Measurements from ENCODE around the gene KRT34.
"Not testable (repeated sequence)": the region's sequence is repeated elsewhere in the genome, so short reads cannot be mapped to it uniquely, and the experiment has no call there.

The KRT34 gene

GRCh38 chr17:41381943-41382342 lies at the start of gene KRT34:
Gene KRT34 (minus strand): TSS chr17:41382306. CDS start chr17:41382246, 60 bp downstream.
- not testable (repeated sequence) for DNase-seq (ENCODE audit: low read depth)

- not testable (repeated sequence) for DNase-seq (ENCODE audit: low read depth)
These were observed 48.3 kb upstream of the KRT34 start for GRCh38 chr17:41430376-41430775.

GRCh38 chr17:41429667-41430066 lies 47.6 kb upstream of the KRT34 start:
- no peak for DNase-seq (ENCODE audit: low read depth)

- no peak for DNase-seq (ENCODE audit: low read depth)
These were observed 46.6 kb upstream of the KRT34 start for GRCh38 chr17:41428591-41429291.

- DNase-seq (ENCODE audit: low read depth) = no peak
These were observed 42.1 kb upstream of the KRT34 start, which contains the start of gene KRT37 for GRCh38 chr17:41424111-41424635. Gene KRT37 (minus strand): TSS chr17:41424585. CDS start chr17:41424523, 62 bp downstream.

GRCh38 chr17:41422586-41422985 lies 40.5 kb upstream of the KRT34 start:
- not testable (repeated sequence) for DNase-seq (ENCODE audit: low read depth)

- no peak for DNase-seq (ENCODE audit: low read depth)
These were observed 39.5 kb upstream of the KRT34 start for GRCh38 chr17:41421617-41422016.

- no peak for DNase-seq (ENCODE audit: low read depth)
These were observed 39.0 kb upstream of the KRT34 start for GRCh38 chr17:41421116-41421515.

- DNase-seq (ENCODE audit: low read depth) = no peak
These were observed 38.0 kb upstream of the KRT34 start for GRCh38 chr17:41420134-41420533.

GRCh38 chr17:41419716-41420115 lies 37.6 kb upstream of the KRT34 start:
- DNase-seq (ENCODE audit: low read depth) = no peak

- no peak for DNase-seq (ENCODE audit: low read depth)
These were observed 36.2 kb upstream of the KRT34 start for GRCh38 chr17:41418116-41418860.

- no peak for DNase-seq (ENCODE audit: low read depth)
These were observed 35.5 kb upstream of the KRT34 start for GRCh38 chr17:41417576-41418015.

GRCh38 chr17:41417127-41417526 lies 35.0 kb upstream of the KRT34 start:
- DNase-seq (ENCODE audit: low read depth) = no peak

GRCh38 chr17:41416479-41416878 lies 34.4 kb upstream of the KRT34 start:
- no peak for DNase-seq (ENCODE audit: low read depth)

- DNase-seq (ENCODE audit: low read depth) = peak; percentile 38
These were observed 33.8 kb upstream of the KRT34 start for GRCh38 chr17:41415833-41416335.

GRCh38 chr17:41415411-41415810 lies 33.3 kb upstream of the KRT34 start:
- no peak for DNase-seq (ENCODE audit: low read depth)

GRCh38 chr17:41413982-41414381 lies 31.9 kb upstream of the KRT34 start:
- DNase-seq (ENCODE audit: low read depth) = no peak

GRCh38 chr17:41413353-41413957 lies 31.3 kb upstream of the KRT34 start:
- DNase-seq (ENCODE audit: low read depth) = no peak

- DNase-seq (ENCODE audit: low read depth) = no peak
These were observed 29.1 kb upstream of the KRT34 start for GRCh38 chr17:41411072-41411840.

GRCh38 chr17:41407226-41407625 lies 25.1 kb upstream of the KRT34 start:
- DNase-seq (ENCODE audit: low read depth) = no peak

- no peak for DNase-seq (ENCODE audit: low read depth)
These were observed 24.1 kb upstream of the KRT34 start for GRCh38 chr17:41406205-41406604.

All from HS-27A (cell line).